HG03196 (cell line): ENCODE measurements around the gene HMG20B.

Experiments
- ATAC-seq: cut with Tn5 transposase; IDR thresholded peaks from one replicate; pipeline ENCODE4 v1.9.1; 2021; ENCODE audit not compliant: unreplicated experiment

HMG20B gene

DNA sequence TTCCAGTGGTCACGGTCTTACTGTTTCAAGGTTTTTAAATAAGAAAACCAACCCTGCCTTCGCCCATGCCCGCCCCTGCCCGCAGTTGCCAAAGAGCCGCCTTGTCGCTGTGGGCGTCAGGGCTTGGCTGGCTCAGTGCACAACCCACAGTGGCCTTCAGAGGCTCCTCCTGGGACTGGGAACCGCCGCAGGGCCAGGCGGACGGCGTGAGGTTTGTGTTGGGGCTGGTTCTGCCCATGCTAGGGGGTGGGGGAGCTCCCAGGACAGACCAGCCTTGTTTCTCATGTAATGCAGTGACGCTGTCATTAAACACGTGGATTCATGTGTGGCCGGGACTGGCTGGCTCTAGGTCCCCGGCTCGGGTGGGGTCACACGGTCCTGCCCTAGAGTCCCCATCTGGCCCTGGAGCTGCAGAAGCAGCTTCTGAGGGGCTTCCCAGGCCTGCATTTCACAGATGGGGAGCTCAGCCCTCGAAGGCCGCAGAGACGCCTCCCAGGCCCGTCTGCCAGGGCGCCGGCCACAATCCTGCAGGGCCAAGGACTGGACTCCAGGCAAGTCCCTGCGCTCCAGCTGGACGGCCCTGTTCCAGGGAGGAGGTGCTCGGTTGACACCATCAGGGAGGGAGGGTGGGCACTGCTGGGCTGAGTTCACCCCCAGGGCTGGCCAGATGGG is 36.2 kb upstream of the HMG20B start:
- no peak for ATAC-seq

DNA sequence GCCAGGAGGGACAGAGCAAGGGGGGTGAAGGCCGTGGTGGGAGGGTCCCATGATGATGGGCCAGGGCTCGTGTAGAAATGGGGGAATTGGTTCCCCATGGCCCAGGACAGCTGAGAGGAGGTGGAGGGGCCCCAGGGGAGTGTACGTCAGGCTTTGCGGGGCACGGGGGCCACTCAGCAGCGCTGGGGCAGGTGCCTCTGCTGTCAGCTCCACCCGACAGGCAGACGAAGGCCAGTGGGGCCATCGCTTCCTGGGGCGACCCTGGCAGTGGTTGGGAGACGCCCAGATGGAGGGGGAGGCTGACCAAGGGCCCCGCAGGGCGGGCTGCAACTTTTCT is 35.7 kb upstream of the HMG20B start:
- no peak for ATAC-seq

DNA sequence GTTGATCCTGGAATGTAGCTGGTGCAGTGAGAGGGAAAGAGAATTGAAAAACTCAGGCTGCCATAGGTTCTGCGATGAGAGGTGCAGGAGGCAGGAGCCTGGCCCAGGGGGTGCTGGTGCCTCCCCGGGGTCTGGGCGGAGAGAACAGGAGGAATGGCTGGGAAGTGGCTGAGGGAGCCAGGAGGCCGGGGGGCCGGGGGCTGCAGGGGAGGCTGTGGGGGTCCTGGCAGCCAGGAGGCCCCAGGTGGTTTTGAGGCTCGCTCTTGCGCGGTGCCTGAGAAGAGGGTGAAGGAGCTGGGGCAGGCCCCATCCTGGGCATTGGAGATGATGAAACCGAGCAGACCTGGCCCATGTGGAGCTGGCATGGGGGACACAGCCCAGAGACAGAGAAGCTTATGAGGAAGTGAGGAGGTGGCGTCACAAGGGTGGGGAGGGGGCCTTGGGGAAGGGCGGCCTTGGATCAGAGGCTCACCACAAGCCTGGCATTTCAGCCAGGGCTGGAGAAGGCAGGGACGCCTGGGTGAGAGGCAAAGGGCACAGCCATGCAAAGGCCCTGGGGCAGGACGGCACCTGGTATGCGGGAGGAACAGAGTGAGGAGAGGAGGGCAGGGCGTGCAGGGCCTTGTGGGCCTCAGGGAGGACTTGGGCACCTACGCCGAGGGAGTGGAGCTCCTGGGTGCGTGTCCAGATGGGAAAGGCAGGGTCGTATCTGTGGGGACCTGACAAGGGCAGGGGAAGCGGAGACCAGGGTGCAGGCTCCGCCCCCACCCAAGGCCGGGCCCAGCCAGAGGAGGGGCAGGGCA is 35.1 kb upstream of the HMG20B start:
- no peak for ATAC-seq

DNA sequence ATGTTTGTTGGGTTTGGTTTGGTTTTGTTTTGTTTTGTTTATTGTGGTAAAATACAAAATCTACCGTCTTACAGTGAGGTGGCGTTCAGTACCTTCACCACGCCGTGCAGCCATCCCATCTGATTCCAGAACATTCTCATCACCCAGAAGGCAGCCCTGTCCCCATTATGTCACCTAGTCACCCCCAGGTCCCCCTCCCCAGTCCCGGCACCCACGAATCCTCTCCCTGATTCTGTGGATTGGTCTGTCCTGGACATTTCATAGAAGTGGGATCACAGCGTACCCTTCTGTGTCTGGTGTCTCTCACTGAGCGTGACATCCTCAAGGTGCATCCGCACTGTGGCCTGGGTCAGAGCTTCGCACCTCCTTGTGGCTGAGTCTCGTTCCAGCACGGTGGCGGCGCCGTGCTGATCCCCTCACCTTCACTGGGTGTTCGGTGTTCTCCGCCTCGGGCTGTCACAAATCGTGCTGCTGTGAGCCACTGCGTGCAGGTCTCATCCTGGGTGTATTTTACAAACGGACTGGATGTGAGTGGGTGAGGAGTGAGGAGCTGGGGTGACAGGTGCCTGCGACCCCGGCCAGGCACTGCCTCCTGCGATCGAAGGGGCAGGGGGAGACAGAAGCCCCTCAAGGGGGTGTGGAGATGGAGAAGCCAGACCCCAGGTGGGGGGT is 34.4 kb upstream of the HMG20B start:
- ATAC-seq, result no peak

DNA sequence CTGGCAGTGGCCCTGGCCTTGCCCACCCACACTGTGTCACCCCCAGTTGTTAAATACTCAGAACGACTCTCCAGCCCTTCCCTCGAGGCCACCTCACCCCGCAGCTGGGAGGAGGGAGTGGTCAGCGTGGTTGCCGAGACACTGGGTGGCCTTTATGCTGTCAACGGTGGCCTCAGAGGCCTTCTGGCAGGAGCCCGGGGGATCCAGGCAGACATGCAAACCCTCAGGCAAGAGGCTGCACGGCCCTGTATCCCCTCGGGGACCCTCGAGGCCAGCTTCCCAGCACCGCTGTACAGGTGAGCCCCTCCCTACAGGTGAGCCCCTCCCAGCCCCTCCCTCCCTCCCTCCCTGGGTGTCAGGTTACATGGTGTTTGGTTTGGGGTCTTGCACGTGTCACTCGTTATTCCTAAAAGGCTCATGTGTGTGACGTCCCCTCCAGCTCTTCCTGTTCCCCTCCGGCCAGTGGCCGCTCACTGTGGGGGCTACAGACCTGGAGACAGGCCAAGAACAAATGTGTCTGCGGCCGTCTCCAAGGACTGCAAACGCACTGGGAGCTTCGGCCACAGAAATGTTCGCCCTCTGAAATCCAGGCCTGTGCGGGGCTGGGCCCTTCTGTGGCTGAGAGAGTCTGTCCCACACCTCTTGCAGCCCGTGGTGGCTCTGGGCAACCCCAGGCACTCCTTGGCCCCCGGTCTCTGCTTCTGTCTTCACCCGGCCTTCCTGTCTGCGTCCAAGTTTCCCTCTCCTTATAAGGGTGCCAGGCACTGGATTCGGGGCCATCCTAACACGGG is 33.6 kb upstream of the HMG20B start, which contains the start of gene TEKTIP1:
TSS of gene TEKTIP1 (plus strand) at position 210 of the 791 bp plus-strand sequence. CDS start at position 214, 4 bp downstream.
- no peak for ATAC-seq

DNA sequence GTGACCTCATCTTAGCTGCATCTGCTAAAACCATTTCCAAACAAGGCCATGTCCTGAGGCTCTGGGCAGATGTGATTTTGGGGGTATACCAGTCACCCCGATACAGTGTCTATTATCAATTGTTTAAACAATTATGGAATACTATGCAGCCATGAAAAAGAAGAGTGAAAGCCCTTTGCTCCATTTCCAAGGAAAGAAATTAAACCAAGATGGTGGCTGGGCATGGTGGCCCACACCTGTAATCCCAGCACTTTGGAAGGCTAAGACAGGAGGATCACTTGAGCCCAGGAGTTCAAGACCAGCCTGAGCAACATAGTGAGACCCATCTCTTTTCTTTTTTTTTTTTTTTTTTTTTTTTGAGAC is 33.0 kb upstream of the HMG20B start:
- ATAC-seq, result no peak

DNA sequence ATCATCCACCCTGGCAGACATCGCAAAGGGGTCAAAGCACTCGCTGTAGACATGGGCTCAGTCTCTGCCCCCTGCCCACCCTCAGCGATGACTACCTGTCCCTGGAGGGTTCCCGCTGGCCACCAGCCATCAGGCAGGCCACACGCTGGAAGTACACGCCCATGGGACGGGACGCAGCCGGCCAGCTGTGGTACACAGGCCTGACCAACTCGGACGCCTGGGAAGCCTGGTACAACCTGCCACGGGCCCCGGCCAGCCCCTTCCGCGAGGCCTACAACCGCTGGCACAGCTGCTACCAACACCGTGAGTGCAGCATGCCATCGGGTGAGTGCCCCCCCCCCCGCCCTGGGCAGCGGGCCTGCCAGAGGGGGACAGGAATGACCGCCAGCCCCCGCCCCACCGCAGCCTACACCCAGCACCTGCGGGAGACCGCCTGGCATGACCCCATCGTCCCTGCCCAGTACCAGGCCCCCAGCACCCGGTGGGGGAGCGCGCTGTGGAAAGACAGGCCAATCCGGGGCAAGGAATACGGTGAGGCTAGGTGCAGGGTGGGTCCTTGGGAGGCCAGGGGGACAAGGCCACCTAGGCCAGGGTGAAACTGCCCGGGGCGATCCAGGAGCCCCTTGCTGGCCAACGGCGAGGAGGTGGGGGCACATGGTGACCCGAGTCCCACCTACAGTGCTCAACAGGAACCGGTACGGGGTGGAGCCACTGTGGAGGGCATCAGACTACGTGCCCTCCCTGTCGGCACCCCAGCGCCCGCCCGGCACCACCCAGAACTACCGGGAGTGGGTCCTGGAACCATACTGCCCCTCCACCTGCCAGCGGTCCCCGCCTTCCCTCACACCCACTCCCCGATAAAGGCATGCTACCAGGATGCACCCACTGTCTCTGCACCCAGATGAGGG is 29.3 kb upstream of the HMG20B start:
- no peak for ATAC-seq

DNA sequence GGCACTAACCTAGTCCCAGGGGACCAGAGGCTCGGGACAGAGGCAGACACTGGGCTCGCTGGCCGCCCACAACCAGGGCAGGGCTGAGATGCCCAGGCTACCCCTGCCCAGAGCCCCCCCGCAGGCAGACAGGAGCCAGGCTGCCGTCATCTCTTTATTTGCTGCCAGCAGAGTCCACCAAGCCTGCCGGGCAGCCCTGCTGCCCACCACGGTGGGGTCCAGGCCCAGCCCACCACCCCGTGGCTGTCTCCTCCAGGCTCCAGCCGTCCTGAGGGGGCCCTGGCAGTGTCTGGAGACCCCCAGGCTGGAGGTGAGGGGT is 28.7 kb upstream of the HMG20B start:
- ATAC-seq, result no peak

DNA sequence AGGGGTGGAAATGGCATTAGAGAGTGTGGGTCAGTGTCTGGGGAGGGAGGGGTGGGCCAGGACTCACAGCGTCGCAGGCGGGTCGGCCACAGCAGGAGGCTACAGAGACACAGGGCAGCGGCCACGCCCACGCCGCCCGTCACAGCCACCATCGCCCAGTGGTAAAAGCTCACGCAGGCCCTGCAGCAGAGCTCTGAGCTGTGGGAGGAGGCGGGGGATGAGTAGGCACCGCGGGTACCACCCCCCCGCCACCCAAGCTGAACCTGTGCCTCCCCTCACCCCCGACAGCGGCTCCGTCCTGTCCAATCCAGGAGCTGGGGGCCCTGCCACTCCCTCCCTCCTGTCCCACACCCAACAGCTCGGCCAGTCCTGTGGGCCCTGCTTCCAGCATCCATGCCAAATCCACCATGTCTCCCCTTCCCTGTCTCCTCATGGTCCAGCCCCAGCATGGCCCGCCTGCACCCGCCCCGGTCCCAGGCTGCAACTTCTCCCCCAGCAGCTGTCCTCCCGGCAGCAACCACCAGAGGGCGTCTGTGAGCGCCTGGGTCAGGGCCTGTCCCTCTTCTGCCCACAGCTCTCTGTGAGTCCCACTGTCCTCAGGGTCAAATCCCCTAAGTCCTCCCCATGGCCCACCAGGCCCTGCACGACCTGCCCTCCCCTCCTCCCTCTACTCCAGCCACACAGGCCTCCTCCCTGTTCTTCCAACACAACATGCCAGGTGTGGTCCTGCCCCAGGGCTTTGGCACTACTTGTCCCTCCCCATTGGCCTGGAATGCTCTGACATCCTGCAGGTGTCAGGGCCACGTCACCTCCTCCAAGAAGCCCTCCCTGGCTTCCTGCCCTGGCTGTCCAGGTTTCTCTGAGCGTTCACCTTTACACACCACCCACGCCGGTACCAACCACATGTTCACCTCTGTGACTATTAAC is 27.7 kb upstream of the HMG20B start:
- no peak for ATAC-seq

DNA sequence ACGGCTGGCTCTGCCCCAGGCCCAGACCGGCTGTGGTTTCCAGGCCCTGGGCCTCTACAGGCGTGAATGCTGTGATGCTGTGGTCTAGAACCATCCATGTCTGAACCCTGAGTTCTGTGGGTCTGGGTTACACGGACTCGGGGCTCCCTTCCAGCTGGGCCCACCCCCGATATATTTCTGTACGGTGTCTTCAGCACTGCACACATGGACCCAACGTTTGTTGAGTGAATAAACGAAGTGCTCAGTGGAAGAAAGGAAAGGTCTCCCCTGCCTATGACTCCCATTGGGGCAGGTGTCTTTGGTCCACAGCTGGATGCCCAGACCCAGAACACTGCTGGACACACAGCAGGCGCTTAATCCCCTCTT is 27.1 kb upstream of the HMG20B start:
- ATAC-seq, result no peak

DNA sequence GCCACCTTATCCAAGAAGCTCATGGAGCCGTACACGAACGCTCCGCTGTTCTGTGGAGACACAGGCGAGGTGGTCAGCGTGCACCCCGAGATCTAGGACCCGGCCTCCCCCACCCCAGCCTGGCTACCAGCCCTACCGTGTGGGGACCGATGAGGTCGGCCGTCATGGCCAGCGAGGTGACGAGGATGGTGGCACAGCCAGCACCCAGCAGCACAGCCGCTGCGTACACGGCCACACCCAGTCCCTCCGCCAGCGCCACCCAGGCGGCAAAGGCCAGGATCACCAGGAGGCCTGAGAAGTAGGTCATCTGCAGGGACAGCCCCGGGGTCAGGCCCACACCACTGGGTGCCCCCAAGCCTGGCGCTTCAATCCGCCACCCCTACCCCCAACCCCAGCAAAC is 26.6 kb upstream of the HMG20B start:
- no peak for ATAC-seq

DNA sequence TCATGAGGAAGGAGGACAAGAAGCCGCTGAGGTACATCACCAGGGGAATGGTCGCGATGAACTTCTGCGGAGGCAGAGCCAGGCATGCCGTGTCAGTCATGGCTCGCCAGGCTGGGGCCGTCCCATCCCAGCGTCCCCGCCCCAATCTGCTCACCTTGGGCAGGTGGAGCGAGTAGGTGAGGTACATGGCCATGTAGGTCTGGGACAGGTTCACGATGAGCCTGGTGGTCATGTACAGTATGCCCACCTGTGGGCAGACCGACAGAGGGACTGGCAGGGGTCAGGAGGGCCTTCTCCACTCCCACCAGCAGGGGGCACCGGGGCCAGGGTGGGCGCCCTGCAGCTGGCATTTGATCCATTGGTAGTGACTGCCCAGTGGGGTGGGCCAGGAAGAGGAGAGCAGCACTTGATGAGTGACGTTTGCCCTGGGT is 25.4 kb upstream of the HMG20B start:
- no peak for ATAC-seq

DNA sequence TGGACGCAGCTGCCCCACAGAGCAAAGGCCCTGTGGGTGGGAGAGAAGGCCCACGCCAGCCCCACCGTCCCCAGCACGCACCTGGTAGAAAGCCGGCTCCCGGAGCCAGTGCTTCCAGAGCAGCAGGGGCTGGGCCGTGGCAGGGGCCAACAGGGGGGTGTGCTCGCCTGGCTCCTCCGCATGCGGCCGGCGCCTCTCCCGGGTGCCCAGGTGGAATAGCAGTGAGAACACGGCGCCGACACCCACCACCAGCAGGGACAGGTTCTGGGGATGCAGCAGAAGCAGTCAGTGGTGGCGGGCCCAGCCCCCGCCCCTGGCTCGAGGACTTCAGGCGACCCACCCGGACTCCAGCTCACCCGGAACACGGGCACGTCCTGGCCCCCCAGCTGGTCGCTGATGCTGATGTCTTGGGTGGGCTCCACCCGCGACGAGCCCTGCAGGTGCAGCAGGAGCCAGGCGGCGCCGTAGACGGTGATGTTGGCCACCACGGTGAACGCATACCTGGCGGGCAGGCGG is 24.9 kb upstream of the HMG20B start:
- no peak for ATAC-seq

DNA sequence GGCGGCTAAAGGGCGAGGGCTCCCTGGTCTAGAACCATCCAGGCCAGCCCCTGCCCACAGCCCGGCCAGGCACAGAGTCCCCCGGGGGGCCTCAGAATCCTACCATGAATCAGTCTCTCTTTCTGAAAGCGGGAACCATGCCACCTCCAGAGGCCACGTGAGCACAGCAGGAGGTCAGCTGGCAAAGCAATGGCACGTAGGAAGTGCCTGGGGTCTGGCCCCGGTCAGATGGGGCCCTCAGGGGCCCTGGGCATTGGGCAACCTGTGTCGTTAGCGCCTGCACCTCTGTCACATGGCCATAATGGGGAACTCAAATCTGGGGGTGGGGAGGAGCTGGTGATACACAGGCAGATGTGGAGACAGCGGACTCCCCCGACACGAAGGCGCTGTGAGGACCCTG is 24.1 kb upstream of the HMG20B start:
- no peak for ATAC-seq

DNA sequence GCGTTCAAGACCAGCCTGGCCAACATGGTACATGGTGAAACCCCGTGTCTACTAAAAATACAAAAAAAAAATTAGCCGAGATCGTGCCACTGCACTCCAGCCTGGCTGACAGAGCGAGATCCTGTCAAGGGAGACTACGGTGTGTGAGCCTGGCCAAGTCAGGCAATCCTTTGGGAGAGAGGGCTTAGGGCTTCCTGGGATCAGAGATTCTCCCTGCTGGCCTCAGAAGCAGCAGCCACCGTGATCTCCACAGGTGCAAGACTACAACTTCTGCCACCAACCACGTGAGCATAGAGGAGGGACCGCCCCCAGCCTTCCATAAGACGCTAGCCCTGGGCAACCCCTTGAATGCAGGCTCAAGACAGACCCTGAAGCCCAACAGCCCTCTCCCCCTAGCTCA is 22.9 kb upstream of the HMG20B start:
- no peak for ATAC-seq

DNA sequence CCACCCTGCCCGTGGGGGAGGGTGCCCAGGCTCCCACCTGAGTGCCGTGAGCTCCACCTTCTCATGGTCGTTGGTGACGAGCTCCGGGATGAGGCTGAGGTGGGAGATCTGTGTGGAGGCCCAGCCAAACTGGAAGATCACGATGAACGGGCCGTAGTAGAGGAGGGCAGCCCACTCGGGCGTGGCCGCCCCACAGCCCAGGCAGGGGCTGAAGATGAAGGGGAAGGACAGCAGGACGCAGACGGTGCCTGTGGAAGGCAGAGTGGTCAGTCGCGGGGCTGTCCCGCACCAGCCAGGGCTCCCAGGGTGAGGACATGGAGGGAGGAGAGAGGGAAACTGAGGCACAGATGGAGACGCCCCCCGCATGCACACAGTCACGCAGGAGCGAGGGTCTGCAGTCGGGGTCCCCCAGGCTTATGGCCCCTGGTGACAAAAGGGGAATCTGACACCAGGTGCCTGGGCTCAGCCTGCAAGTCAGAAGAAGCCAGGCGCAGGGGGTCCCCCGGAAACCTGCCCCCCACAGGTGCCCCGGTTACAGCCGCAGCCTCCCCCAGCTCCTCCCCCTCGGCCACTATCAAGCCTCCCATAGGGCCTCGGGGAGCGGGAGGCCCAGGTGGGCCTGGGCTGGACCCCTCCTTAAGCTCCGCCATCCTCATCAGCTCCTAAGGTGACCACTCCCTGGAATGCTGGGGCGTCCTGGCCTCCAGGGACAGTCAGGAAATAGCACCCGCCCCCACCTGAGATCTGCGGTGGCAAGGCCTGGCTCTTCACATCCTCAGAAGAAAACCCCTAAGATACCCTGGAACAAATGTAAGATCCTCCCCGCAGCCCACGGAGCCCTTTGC is 21.6 kb upstream of the HMG20B start:
- no peak for ATAC-seq

DNA sequence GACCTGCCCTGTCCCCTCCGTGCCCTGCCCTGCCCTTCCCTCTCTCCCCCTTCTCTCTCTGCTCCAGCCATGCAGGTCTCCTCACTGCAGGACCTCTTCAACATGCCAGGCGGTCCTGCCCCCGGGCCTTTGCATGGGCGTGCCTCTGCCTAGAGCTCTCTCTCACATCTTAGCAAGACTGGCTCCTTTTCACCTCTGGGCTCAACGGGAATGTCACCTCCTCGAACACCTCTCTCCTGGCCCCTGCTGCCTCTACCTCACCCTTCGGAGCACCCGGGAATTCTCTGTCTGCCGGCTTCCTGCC is 21.0 kb upstream of the HMG20B start:
- no peak for ATAC-seq

DNA sequence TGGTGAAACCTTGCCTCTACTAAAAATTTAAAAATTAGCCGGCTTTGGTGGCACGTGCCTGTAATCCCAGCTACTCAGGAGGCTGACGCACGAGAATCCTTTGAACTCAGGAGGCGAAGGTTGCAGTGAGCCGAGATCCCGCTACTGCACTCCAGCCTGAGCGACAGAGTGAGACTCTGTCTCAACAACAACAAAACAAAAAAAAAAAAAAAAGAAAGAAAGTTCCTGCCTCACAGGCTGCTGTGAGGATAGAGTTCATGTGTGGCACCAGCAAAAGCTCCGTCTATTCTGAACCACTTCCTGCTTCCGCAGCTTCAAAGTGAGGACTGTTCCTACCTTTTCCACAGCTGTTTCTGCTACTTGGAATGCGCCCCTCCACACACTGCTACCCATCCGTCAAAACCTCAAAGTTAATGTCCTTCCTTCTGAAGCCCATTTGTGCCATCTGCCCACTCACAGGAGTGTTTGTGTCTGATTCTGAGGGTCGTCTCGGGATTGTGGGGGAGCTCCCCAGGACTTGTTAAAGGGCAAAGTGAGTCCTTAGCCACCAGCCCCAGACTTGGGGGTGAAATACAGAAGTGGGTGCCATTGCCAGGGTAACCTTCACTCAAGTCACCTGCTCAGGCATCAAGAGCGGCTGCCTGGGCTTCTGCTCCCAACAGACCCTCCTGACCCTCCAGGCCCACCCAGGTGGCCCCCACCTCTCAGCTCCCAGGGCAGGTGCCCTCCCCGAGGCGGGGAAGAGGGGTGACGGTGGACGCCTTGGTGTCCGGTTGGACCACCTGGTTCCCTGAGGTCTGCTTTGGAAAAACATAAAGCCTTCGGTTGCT is 18.3 kb upstream of the HMG20B start:
- no peak for ATAC-seq
